K562 (cell line): Measurements from ENCODE around the gene SOD1. TPM values are rescaled to one million over a fixed set of nuclear protein-coding genes. Genes with fewer than 3 reads are reported as not detected.

ENCODE experiments used
- ETS2 ChIP-seq: IDR thresholded peaks from 2 replicates; pipeline ENCODE4 v1.6.1; 2016; ENCODE audit warnings: borderline replicate concordance, missing genetic modification characterization, mild to moderate bottlenecking, moderate library complexity, missing compliant biosample characterization; ENCODE audit not compliant: poor library complexity, severe bottlenecking
- HIVEP1 ChIP-seq: fragments of 250-450 bp; sonication (Bioruptor Pico); IDR thresholded peaks from 2 replicates; pipeline ENCODE4 v1.4.0; 2020; ENCODE audit warnings: mild to moderate bottlenecking
- KLF1 ChIP-seq: fragments of 450-650 bp; IDR thresholded peaks from 2 replicates; pipeline ENCODE4 v1.6.1; 2016; ENCODE audit warnings: missing genetic modification characterization, missing compliant biosample characterization
- MAFF ChIP-seq: IDR thresholded peaks from 2 replicates; pipeline ENCODE4 v1.6.1; 2012; ENCODE audit warnings: low read length, improper control_type of control experiment
- MTA2 ChIP-seq: fragments of 450-650 bp; IDR thresholded peaks from 2 replicates; pipeline ENCODE4 v1.6.1; 2016; ENCODE audit warnings: low read depth
- PCBP2 ChIP-seq: fragments of 200-400 bp; formaldehyde crosslinking; IDR thresholded peaks from 2 replicates; pipeline ENCODE4 v1.6.1; 2018; ENCODE audit warnings: low read length, low read depth, mild to moderate bottlenecking, moderate library complexity; ENCODE audit not compliant: poor library complexity, severe bottlenecking
- POLR2A ChIP-seq: fragments of 450-650 bp; conservative IDR thresholded peaks from 2 replicates; pipeline ENCODE4 v1.6.1; 2016
- RBM25 ChIP-seq: fragments of 200-400 bp; formaldehyde crosslinking; IDR thresholded peaks from 2 replicates; pipeline ENCODE4 v1.6.1; 2018; ENCODE audit warnings: low read length, low read depth, moderate library complexity; ENCODE audit not compliant: severe bottlenecking
- SNIP1 ChIP-seq: fragments of 450-650 bp; IDR thresholded peaks from 2 replicates; pipeline ENCODE4 v1.7.1; 2017; ENCODE audit warnings: low read depth, mild to moderate bottlenecking
- SRSF7 ChIP-seq: fragments of 200-400 bp; formaldehyde crosslinking; optimal IDR thresholded peaks from 2 replicates; pipeline ENCODE3; 2017; ENCODE audit warnings: mild to moderate bottlenecking, low read depth, low read length
- TAF9B ChIP-seq: fragments of 450-650 bp; IDR thresholded peaks from 2 replicates; pipeline ENCODE4 v1.6.1; 2018; ENCODE audit warnings: mild to moderate bottlenecking; ENCODE audit not compliant: partially characterized antibody
- TEAD2 ChIP-seq: fragments of 450-650 bp; IDR thresholded peaks from 2 replicates; pipeline ENCODE4 v1.6.1; 2016; ENCODE audit warnings: missing genetic modification characterization, control low read depth, missing compliant biosample characterization
- ZNF217 ChIP-seq: sonication (generic); formaldehyde crosslinking; IDR thresholded peaks from 2 replicates; pipeline ENCODE4 v1.8.0; 2022; ENCODE audit warnings: mild to moderate bottlenecking, missing genetic modification reagents
- ZNF75A ChIP-seq: fragments of 450-650 bp; formaldehyde crosslinking; IDR thresholded peaks from 2 replicates; pipeline ENCODE4 v1.4.0; 2020; ENCODE audit warnings: mild to moderate bottlenecking
- polyA plus RNA-seq, 8 experiments: library from polyadenylated mRNA; depleted of rRNA in 4 of 8; stranded (reverse) in 5 of 8; unstranded in 3 of 8; fragments of >200 nt; fragmentation: Nextera tagmentation in 2 of 8; fragmentation: Illumina TruSeq in 1 of 8; extraction: Ambion mirVana in 2 of 8; extraction: Trizol in 1 of 8; gene quantifications; 2 replicates each; pipeline versions ENCODE4 v1.2.1 to v1.2.3, GENCODE V29; 2011 to 2014; ENCODE audit warnings: inconsistent platforms in 1 of 8, missing spikeins in 1 of 8
- total RNA-seq, 7 experiments: library from RNA; depleted of rRNA in 6 of 7; stranded (reverse); fragments of >200 nt in 6 of 7; fragmentation: Illumina TruSeq in 2 of 7; extraction: Trizol in 2 of 7; gene quantifications; 2 replicates each; pipeline versions ENCODE4 v1.2.1 to v1.2.3, GENCODE V29; 2011 to 2021; ENCODE audit warnings: low replicate concordance in 1 of 7
- TF ChIP-seq, protein P1 (sequence below): fragments of 450-650 bp; conservative IDR thresholded peaks from 2 replicates; pipeline ENCODE4 v1.6.1; 2016; ENCODE audit warnings: missing genetic modification characterization, low read depth, mild to moderate bottlenecking, control low read depth, missing compliant biosample characterization
- TF ChIP-seq, protein P2 (sequence below): sonication (generic); formaldehyde crosslinking; IDR thresholded peaks from 2 replicates; pipeline ENCODE4 v1.8.0; 2022; ENCODE audit warnings: missing genetic modification reagents, mild to moderate bottlenecking, borderline replicate concordance
- TF ChIP-seq, protein P3 (sequence below): fragments of 450-650 bp; IDR thresholded peaks from 2 replicates; pipeline ENCODE4 v1.6.1; 2016; ENCODE audit warnings: low read depth
- TF ChIP-seq, protein P4 (sequence below): sonication (generic); formaldehyde crosslinking; IDR thresholded peaks from 2 replicates; pipeline ENCODE4 v1.9.0; 2022; ENCODE audit warnings: mild to moderate bottlenecking, missing genetic modification reagents

The SOD1 gene
- total and polyA plus RNA-seq, 9 of the 15 experiments (the other 6 are each of a cell fraction or from before 2014, with no cell fraction given), result 452 to 1,409 (median 633) TPM

DNA sequence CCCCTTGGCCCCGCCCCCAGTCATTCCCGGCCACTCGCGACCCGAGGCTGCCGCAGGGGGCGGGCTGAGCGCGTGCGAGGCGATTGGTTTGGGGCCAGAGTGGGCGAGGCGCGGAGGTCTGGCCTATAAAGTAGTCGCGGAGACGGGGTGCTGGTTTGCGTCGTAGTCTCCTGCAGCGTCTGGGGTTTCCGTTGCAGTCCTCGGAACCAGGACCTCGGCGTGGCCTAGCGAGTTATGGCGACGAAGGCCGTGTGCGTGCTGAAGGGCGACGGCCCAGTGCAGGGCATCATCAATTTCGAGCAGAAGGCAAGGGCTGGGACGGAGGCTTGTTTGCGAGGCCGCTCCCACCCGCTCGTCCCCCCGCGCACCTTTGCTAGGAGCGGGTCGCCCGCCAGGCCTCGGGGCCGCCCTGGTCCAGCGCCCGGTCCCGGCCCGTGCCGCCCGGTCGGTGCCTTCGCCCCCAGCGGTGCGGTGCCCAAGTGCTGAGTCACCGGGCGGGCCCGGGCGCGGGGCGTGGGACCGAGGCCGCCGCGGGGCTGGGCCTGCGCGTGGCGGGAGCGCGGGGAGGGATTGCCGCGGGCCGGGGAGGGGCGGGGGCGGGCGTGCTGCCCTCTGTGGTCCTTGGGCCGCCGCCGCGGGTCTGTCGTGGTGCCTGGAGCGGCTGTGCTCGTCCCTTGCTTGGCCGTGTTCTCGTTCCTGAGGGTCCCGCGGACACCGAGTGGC, at the start of gene SOD1 (continued):
- TF ChIP-seq, protein P1, sequence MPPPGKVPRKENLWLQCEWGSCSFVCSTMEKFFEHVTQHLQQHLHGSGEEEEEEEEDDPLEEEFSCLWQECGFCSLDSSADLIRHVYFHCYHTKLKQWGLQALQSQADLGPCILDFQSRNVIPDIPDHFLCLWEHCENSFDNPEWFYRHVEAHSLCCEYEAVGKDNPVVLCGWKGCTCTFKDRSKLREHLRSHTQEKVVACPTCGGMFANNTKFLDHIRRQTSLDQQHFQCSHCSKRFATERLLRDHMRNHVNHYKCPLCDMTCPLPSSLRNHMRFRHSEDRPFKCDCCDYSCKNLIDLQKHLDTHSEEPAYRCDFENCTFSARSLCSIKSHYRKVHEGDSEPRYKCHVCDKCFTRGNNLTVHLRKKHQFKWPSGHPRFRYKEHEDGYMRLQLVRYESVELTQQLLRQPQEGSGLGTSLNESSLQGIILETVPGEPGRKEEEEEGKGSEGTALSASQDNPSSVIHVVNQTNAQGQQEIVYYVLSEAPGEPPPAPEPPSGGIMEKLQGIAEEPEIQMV (tag), result peak; percentile 83
- TF ChIP-seq TAF9B (peak; percentile 36), MTA2 (no peak), ETS2 (tag) (no peak), POLR2A (peak; percentile 99), HIVEP1 (0 out of 2 replicates have a peak, but pooled peaks have one; percentile 44), SNIP1 (no peak), MAFF (peak; percentile 2; the same call in 1 of the 2 replicates), RBM25 (peak; percentile 87), TEAD2 (tag) (no peak), ZNF75A (CRISPR knock-in tag) (no peak), KLF1 (tag) (0 out of 2 replicates have a peak, but pooled peaks have one; percentile 63), SRSF7 (no peak), ZNF217 (no peak), PCBP2 (no peak)
- TF ChIP-seq, protein P2, sequence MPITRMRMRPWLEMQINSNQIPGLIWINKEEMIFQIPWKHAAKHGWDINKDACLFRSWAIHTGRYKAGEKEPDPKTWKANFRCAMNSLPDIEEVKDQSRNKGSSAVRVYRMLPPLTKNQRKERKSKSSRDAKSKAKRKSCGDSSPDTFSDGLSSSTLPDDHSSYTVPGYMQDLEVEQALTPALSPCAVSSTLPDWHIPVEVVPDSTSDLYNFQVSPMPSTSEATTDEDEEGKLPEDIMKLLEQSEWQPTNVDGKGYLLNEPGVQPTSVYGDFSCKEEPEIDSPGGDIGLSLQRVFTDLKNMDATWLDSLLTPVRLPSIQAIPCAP, result no peak
- TF ChIP-seq, protein P3, sequence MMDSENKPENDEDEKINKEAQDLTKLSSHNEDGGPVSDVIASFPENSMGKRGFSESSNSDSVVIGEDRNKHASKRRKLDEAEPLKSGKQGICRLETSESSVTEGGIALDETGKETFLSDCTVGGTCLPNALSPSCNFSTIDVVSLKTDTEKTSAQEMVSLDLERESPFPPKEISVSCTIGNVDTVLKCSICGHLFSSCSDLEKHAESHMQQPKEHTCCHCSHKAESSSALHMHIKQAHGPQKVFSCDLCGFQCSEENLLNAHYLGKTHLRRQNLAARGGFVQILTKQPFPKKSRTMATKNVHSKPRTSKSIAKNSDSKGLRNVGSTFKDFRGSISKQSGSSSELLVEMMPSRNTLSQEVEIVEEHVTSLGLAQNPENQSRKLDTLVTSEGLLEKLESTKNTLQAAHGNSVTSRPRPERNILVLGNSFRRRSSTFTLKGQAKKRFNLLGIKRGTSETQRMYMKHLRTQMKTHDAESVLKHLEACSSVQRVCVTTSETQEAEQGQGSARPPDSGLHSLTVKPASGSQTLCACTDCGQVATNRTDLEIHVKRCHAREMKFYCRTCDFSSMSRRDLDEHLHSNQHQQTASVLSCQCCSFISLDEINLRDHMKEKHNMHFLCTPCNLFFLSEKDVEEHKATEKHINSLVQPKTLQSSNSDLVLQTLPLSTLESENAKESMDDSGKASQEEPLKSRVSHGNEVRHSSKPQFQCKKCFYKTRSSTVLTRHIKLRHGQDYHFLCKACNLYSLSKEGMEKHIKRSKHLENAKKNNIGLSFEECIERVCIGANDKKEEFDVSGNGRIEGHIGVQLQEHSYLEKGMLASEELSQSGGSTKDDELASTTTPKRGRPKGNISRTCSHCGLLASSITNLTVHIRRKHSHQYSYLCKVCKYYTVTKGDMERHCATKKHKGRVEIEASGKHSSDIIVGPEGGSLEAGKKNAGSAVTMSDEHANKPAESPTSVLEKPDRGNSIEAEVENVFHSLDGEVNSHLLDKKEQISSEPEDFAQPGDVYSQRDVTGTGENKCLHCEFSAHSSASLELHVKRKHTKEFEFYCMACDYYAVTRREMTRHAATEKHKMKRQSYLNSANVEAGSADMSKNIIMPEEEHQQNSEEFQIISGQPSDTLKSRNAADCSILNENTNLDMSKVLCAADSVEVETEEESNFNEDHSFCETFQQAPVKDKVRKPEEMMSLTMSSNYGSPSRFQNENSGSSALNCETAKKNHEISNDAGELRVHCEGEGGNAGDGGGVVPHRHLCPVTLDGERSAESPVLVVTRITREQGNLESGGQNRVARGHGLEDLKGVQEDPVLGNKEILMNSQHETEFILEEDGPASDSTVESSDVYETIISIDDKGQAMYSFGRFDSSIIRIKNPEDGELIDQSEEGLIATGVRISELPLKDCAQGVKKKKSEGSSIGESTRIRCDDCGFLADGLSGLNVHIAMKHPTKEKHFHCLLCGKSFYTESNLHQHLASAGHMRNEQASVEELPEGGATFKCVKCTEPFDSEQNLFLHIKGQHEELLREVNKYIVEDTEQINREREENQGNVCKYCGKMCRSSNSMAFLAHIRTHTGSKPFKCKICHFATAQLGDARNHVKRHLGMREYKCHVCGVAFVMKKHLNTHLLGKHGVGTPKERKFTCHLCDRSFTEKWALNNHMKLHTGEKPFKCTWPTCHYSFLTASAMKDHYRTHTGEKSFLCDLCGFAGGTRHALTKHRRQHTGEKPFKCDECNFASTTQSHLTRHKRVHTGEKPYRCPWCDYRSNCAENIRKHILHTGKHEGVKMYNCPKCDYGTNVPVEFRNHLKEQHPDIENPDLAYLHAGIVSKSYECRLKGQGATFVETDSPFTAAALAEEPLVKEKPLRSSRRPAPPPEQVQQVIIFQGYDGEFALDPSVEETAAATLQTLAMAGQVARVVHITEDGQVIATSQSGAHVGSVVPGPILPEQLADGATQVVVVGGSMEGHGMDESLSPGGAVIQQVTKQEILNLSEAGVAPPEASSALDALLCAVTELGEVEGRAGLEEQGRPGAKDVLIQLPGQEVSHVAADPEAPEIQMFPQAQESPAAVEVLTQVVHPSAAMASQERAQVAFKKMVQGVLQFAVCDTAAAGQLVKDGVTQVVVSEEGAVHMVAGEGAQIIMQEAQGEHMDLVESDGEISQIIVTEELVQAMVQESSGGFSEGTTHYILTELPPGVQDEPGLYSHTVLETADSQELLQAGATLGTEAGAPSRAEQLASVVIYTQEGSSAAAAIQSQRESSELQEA, result no peak
- TF ChIP-seq, protein P4, sequence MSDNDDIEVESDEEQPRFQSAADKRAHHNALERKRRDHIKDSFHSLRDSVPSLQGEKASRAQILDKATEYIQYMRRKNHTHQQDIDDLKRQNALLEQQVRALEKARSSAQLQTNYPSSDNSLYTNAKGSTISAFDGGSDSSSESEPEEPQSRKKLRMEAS, result peak; percentile 98
